Measurements from ENCODE around the gene GTF2H1. TPM values are rescaled to one million over a fixed set of nuclear protein-coding genes. Genes with fewer than 3 reads are reported as not detected.

GTF2H1 gene
- 10 to 100 TPM; 50.7 to 80.4 (median 77.1) TPM for total RNA-seq

DNA sequence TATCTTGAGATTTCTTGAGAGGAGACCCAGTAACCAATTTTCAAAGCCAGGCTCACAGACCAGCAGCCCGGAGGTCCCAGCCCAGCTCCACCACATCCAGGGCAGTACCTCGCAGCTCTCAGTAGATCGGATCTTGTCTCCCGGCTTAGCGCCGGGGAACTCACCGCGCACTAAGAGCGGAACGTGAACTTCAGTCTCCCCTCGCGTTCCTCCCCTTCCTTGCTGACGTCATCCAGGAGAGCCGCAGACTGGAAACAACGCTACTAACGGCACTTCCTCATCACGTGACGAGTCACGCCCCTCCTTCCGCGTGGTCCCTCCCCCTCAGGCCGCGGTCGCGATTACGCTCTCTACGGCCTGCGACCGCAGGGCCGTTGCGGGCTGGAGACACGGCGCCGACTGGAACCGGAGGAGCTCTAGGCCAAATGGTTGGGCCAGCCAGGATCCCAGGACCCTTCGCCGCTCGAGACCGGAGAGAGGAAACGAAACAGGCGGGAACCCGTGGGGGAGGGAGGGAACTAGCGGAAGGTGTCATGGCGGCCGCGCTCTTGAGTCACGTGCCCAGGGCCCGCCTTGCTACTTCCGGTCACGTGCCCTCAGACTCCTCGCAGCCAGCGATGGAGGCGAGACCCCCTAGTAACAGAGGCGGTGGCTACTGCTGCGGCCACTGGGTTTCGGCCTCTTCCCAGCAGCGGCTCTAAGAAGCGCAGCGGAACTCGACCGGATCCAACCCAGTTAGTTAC is at the start of gene GTF2H1, which contains the start of gene HPS5:
TSS of gene GTF2H1 (plus strand) at position 599 of the 743 bp plus-strand sequence. CDS start 10,508 bp downstream, outside the sequence.
TSS of gene HPS5 (minus strand) at position 172 of the 743 bp plus-strand sequence. CDS start 4,282 bp downstream, outside the sequence.
- TF ChIP-seq, protein P1, sequence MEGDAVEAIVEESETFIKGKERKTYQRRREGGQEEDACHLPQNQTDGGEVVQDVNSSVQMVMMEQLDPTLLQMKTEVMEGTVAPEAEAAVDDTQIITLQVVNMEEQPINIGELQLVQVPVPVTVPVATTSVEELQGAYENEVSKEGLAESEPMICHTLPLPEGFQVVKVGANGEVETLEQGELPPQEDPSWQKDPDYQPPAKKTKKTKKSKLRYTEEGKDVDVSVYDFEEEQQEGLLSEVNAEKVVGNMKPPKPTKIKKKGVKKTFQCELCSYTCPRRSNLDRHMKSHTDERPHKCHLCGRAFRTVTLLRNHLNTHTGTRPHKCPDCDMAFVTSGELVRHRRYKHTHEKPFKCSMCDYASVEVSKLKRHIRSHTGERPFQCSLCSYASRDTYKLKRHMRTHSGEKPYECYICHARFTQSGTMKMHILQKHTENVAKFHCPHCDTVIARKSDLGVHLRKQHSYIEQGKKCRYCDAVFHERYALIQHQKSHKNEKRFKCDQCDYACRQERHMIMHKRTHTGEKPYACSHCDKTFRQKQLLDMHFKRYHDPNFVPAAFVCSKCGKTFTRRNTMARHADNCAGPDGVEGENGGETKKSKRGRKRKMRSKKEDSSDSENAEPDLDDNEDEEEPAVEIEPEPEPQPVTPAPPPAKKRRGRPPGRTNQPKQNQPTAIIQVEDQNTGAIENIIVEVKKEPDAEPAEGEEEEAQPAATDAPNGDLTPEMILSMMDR (IDR thresholded peaks at IDR 0.05; ENCODE audit: low read depth), result no peak

DNA sequence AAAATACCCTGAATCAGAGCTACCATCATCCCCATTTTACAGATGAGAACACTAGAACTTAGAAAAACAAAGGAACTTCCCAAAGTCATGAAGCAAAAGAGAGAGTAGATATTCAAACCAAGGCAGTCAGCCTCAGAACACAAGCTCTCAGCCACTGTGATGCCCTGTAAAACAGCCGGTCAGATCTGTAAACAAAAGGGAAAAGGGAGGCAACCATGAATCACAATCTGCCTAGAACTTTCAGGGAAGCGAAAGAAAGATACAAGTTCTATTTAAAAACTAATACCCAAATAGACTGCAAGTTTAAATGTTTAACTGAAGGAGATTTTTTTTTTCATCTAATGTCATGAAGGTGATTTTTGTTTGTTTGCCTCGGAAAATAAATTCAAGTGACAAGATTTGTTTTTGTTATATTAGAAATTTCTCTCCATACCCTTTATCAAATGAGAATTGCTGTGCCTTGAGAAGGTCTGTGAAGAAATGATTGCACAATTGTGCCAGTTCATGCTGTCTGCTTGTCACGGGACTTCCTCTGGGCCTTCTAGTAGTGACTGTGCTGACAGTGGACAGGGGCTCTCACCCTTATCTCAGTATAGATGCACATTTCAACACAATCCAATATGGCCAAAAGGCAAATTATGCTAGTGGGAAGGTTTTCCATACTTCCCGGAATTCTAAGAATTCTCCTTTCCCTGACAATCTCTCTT is 44.6 kb upstream of the GTF2H1 start:
- TF ChIP-seq, protein P1 (IDR thresholded peaks at IDR 0.05; ENCODE audit: low read depth), result no peak

DNA sequence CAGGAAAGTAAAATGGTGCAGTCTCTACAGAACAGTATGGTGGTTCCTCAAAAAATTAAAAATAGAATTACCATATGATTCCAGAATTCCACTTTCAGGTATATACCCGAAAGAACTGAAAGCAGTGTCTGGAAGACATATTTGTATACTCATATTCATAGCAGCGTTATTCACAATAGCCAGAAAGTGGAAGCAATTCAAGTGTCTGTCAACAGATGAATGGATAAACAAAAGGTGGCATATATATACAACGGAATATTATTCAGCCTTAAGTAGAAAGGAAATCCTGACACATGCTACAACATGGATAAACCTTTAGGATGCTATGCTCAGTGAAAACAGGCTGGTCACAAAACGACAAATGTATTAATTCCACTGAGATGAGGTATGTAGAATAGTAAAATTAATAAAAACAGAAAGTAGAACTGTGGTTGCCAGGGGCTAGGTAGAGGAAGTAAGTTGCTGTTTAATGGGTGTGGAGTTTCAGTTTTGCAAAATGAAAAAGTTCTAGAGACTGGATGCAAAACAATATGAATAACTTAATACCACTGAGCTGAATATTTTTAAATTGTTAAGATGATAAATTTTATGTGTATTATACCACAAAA is 41.8 kb upstream of the GTF2H1 start:
- TF ChIP-seq, protein P1 (IDR thresholded peaks at IDR 0.05; ENCODE audit: low read depth), result no peak

DNA sequence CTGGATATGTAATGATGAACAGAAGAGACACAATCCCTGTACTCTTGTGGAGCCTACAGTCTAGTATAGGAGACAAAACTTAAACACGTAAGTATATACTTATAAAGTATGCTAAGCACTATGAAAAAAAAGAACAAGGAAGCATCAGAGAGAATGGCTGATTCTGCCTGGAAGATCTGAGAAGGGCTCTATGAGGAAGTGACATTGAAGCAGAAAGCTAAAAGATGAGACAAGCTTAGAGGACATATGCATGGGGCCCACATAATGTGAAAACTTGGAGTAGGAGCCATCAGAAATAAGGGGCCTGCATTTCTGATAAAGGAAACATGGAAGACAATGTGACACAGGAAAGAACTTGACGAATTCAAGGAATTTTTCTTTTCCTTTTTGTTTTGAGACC is 39.7 kb upstream of the GTF2H1 start:
- TF ChIP-seq, protein P1 (IDR thresholded peaks at IDR 0.05; ENCODE audit: low read depth), result no peak

DNA sequence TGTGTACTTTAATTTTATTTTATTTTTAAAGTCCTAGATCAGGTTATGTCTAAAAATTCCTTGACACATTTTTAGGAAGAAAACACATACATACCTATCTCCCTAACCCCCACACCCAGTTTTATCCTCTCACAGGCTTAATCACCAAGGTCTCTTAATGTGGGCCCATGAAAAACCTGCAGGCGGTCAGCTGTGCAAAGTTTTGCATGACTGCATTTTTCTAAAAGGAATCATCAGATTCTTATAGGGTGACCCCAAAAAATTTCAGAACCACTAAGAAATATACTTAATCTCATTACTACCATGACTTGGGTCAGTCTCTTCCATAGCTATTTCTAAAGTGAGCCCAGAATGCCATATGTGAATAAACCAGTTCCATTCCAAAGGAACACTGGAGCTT is 36.5 kb upstream of the GTF2H1 start:
- TF ChIP-seq, protein P1 (IDR thresholded peaks at IDR 0.05; ENCODE audit: low read depth), result no peak

DNA sequence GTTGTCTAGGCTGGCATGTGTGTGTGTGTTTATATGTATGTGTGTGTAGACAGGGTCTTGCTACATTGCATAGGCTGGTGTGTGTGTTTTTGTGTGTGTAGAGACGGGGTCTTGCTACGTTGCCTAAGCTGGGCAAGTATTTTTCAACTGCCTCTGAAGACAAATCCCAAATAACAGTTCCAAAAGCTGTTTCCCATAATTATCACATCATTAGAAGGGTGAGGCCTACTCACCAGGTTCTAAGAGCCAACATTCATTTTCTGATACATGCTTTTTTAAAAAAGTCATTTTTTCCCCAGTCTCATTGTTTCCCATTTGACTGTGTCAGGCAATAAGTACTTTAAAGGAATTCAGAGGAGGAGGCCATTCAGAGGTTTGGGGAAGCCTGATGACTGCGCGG is 33.5 kb upstream of the GTF2H1 start:
- TF ChIP-seq, protein P1 (IDR thresholded peaks at IDR 0.05; ENCODE audit: low read depth), result no peak

DNA sequence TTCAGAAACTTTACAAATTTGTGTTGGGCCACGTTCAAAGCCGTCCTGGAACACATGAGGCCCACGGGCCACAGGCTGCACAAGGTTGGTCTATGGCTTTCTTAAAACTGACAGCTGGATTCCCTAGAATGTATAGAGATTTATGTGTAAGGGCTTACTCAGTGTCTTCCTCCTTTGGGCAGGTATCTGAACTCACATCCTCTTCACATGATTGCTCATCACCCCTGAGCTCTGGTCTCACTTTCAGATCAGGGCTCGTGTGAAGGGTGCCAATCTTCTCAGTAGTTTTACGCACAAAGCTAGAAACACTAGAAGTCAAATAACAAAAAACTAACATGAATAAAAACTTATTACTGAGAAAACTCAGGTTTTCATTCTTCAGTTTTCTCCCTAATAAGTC is 27.5 kb upstream of the GTF2H1 start:
- TF ChIP-seq, protein P1 (IDR thresholded peaks at IDR 0.05; ENCODE audit: low read depth), result no peak

Measured in subcutaneous adipose tissue (tissue), 4 donors.